HG02763 (cell line): ENCODE results near the gene UCP3.
"Not testable (repeated sequence)": the region's sequence is repeated elsewhere in the genome, so short reads cannot be mapped to it uniquely, and the experiment has no call there.

Experiments used
- ATAC-seq: cut with Tn5 transposase; IDR thresholded peaks from one replicate; pipeline ENCODE4 v1.9.1; 2021; ENCODE audit warnings: mild to moderate bottlenecking, moderate library complexity; ENCODE audit not compliant: unreplicated experiment

Gene UCP3

GRCh38 chr11:74002832-74003231 lies 6.1 kb downstream of the UCP3 start:
- no peak for ATAC-seq

GRCh38 chr11:74001822-74002286 lies 7.0 kb downstream of the UCP3 start:
- no peak for ATAC-seq

GRCh38 chr11:74000307-74001133 lies 8.4 kb downstream of the UCP3 start:
- ATAC-seq, result no peak

- ATAC-seq, result no peak
These were observed 9.1 kb downstream of the UCP3 start for GRCh38 chr11:73999581-74000306.

GRCh38 chr11:73998846-73999575 lies 9.9 kb downstream of the UCP3 start:
- no peak for ATAC-seq

GRCh38 chr11:73997120-73997770 lies 11.6 kb downstream of the UCP3 start:
- ATAC-seq, result no peak

GRCh38 chr11:73996161-73996747 lies 12.6 kb downstream of the UCP3 start:
- no peak for ATAC-seq

- peak; percentile 37 for ATAC-seq
These were observed 13.2 kb downstream of the UCP3 start for GRCh38 chr11:73995731-73996130.

GRCh38 chr11:73995247-73995646 lies 13.6 kb downstream of the UCP3 start:
- no peak for ATAC-seq

- no peak for ATAC-seq
These were observed 17.3 kb downstream of the UCP3 start for GRCh38 chr11:73991471-73992006.

GRCh38 chr11:73990730-73991129 lies 18.2 kb downstream of the UCP3 start:
- no peak for ATAC-seq

GRCh38 chr11:73989156-73989555 lies 19.7 kb downstream of the UCP3 start:
- no peak for ATAC-seq

- ATAC-seq, result no peak
These were observed 20.7 kb downstream of the UCP3 start for GRCh38 chr11:73988227-73988626.

- ATAC-seq, result not testable (repeated sequence)
These were observed 23.2 kb downstream of the UCP3 start for GRCh38 chr11:73985661-73986060.

- no peak for ATAC-seq
These were observed 24.9 kb downstream of the UCP3 start for GRCh38 chr11:73983741-73984538.

- peak; percentile 75 for ATAC-seq
These were observed 25.7 kb downstream of the UCP3 start for GRCh38 chr11:73982990-73983740.

- ATAC-seq, result peak; percentile 42
These were observed 26.3 kb downstream of the UCP3 start, which contains the start of gene UCP2 for GRCh38 chr11:73982595-73982989. UCP2 (minus strand) TSS chr11:73982843; CDS start chr11:73978378, 4,465 bp downstream.

GRCh38 chr11:73981051-73981805 lies 27.7 kb downstream of the UCP3 start:
- ATAC-seq, result no peak
